Thoracic aorta (tissue), 2 donors: Measurements from ENCODE around the gene LNPEP. TPM values are rescaled to one million over a fixed set of nuclear protein-coding genes. Genes with fewer than 3 reads are reported as not detected.

ENCODE experiments used
- ATAC-seq: fragments of 150-250 bp; one replicate; pipeline ENCODE4 v1.8.0; 2017; ENCODE audit warnings: low read depth; ENCODE audit not compliant: insufficient number of reproducible peaks, low FRiP score
- DNase-seq: peaks from one replicate; pipeline ENCODE4 v3.0.0-alpha.2; 2020; ENCODE audit warnings: low spot score
- H3K27ac ChIP-seq, 2 donors: fragments of 200-600 bp; sonication (generic); 1 replicate in 1 of 2; 2 replicates in 1 of 2; pipeline ENCODE4 v1.5.1; 2016; ENCODE audit warnings: mild to moderate bottlenecking in 2 of 2, moderate library complexity in 2 of 2
- H3K27me3 ChIP-seq: fragments of 200-600 bp; sonication (generic); replicated peaks from 2 replicates; pipeline ENCODE4 v1.6.0; 2016; ENCODE audit warnings: mild to moderate bottlenecking; ENCODE audit not compliant: insufficient read depth
- H3K36me3 ChIP-seq: fragments of 200-600 bp; sonication (generic); one replicate; pipeline ENCODE4 v1.5.1; 2016
- H3K4me1 ChIP-seq, 2 donors: fragments of 200-600 bp; sonication (generic); 1 replicate in 1 of 2; 2 replicates in 1 of 2; pipeline versions ENCODE4 v1.5.1 to v1.6.0; 2016; ENCODE audit warnings: low read depth in 2 of 2, mild to moderate bottlenecking in 1 of 2; ENCODE audit not compliant: control insufficient read depth in 1 of 2
- H3K4me3 ChIP-seq: fragments of 200-600 bp; sonication (generic); 2 replicates; pipeline ENCODE4 v1.5.1; 2016; ENCODE audit warnings: mild to moderate bottlenecking
- H3K9me3 ChIP-seq: fragments of 200-600 bp; sonication (generic); 2 replicates; pipeline ENCODE4 v1.5.1; 2016
- CTCF ChIP-seq: fragments of 200-600 bp; sonication (generic); IDR thresholded peaks from one replicate; pipeline ENCODE4 v1.5.1; 2019; ENCODE audit warnings: antibody characterized with exemption
- total RNA-seq, 2 donors: library from RNA; depleted of rRNA; stranded (reverse); fragments of >200 nt; gene quantifications; one replicate each; pipeline versions ENCODE4 v1.1.0 to v1.2.3, GENCODE V29; 2016

The LNPEP gene
- total RNA-seq, 2 donors from 2014 or later, result 55.0 to 74.6 TPM

- Histone ChIP-seq H3K4me3 (no peak overlapping the region), H3K36me3 (no peaks in the 10 kb centered on the region), H3K4me1 (peaks cover 0 to 7% of the 10 kb centered on the region in 2 donors), H3K27me3 (no peaks in the 10 kb centered on the region), H3K27ac (no peak overlapping the region), H3K9me3 (no peaks in the 10 kb centered on the region)
- no peak for ATAC-seq
- no peak for TF ChIP-seq CTCF
- no peak for DNase-seq
These were observed 34.0 kb upstream of the LNPEP start for GRCh38 chr5:96901841-96902240.

GRCh38 chr5:96902876-96903275 lies 33.0 kb upstream of the LNPEP start:
- no peak for DNase-seq
- no peaks in the 10 kb centered on the region for H3K27me3 ChIP-seq
- ATAC-seq, result no peak
- no peak overlapping the region for H3K4me3 ChIP-seq
- TF ChIP-seq CTCF, result no peak
- no peaks in the 10 kb centered on the region for H3K9me3 ChIP-seq
- no peaks in the 10 kb centered on the region for H3K36me3 ChIP-seq
- peaks cover 0 to 7% of the 10 kb centered on the region in 2 donors for H3K4me1 ChIP-seq
- H3K27ac ChIP-seq, result no peak overlapping the region

GRCh38 chr5:96903300-96903699 lies 32.6 kb upstream of the LNPEP start:
- no peaks in the 10 kb centered on the region for H3K36me3 ChIP-seq

GRCh38 chr5:96904054-96904931 lies 31.6 kb upstream of the LNPEP start:
- Histone ChIP-seq H3K27ac (peak overlapping the region in 1 of 2 donors; percentile 38), H3K36me3 (no peaks in the 10 kb centered on the region), H3K9me3 (no peaks in the 10 kb centered on the region), H3K4me1 (peaks cover 0 to 7% of the 10 kb centered on the region in 2 donors), H3K27me3 (no peaks in the 10 kb centered on the region), H3K4me3 (no peak overlapping the region)
- TF ChIP-seq CTCF, result no peak
- DNase-seq, result no peak
- ATAC-seq, result no peak

More at GRCh38 chr5:96903300-96903699, 32.6 kb upstream of the LNPEP start:
- Histone ChIP-seq H3K4me3 (no peak overlapping the region), H3K9me3 (no peaks in the 10 kb centered on the region), H3K4me1 (peaks cover 0 to 7% of the 10 kb centered on the region in 2 donors), H3K27ac (no peak overlapping the region), H3K27me3 (no peaks in the 10 kb centered on the region)
- ATAC-seq (no peak), DNase-seq (no peak)
- TF ChIP-seq CTCF, result no peak

GRCh38 chr5:96905864-96906263 lies 30.0 kb upstream of the LNPEP start:
- ATAC-seq, result no peak
- TF ChIP-seq CTCF, result no peak

More at GRCh38 chr5:96905864-96906263, 30.0 kb upstream of the LNPEP start:
- H3K27me3 ChIP-seq, result no peaks in the 10 kb centered on the region
- H3K27ac ChIP-seq, result no peak overlapping the region
- H3K4me3 ChIP-seq, result no peak overlapping the region
- peaks cover 0 to 7% of the 10 kb centered on the region in 2 donors for H3K4me1 ChIP-seq
- no peaks in the 10 kb centered on the region for H3K9me3 ChIP-seq
- H3K36me3 ChIP-seq, result no peaks in the 10 kb centered on the region
- no peak for DNase-seq
